Activated CD8-positive, alpha-beta memory T cell treated with anti-CD3 and anti-CD28 coated beads for 36 hours (primary cell): ENCODE measurements around the gene ZMYND15. TPM values are rescaled to one million over a fixed set of nuclear protein-coding genes. Genes with fewer than 3 reads are reported as not detected.

Experiments used
- CTCF ChIA-PET: fragments of 350-600 bp; sonication (Branson Sonifier 250); formaldehyde crosslinking; loops from one replicate; lab custom pipeline; 2021; ENCODE audit warnings: antibody characterized with exemption; lab: Charles Lee
- POLR2A ChIA-PET: fragments of 350-600 bp; sonication (Branson Sonifier 250); formaldehyde crosslinking; loops from one replicate; lab custom pipeline; 2021; ENCODE audit warnings: antibody characterized with exemption; lab: Charles Lee
- total RNA-seq, 2 experiments: library from RNA; stranded (reverse); gene quantifications; one replicate each; pipeline ENCODE4 v1.2.3, GENCODE V29; 2021

Gene ZMYND15
- total RNA-seq, 2 experiments from 2014 or later: not detected

DNA sequence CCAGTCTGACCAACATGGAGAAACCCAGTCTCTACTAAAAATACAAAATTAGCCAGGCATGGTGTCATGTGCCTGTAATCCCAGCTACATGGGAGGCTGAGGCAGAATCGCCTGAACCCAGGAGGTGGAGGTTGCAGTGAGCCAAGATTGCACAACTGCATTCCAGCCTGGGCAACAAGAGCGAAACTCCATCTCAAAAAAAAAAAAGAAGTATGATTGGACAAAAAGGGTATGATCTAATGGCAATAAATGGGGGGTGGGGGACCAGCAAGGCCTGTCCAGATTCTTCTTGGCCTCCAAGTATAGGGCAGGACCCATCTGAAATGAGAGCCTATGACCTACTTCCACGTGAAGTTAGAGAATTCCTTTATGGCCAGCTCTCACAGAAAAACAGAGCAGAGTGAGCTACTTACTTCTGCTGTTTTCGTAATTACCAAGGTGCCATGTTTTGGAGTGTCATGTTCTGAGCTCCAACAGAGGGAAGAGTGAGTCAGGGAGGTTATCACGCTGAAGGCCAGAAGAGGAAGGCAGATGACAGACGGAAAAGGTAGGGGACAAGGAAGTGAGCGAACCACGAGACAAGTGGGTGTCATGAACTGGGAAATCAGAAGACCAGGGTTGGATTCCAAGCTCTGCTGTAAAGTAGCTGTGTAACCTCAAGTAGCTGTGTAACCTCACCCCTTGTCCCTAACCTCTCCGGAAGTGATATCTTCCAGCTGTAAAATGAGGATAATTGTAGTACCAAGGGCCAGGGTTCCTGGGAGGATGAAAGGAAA lies 3.6 kb upstream of the ZMYND15 start:
- POLR2A ChIA-PET: interaction anchor here (1.6 kb wide), 1 partner anchor 54 kb away, joined by 3 read pairs; no protein-coding TSS in a partner anchor
- CTCF ChIA-PET: interaction anchor here (0.6 to 1.2 kb wide), 4 partner anchors 28 to 69 kb away, joined by 3 to 4 read pairs (median 3); no protein-coding TSS in a partner anchor

DNA sequence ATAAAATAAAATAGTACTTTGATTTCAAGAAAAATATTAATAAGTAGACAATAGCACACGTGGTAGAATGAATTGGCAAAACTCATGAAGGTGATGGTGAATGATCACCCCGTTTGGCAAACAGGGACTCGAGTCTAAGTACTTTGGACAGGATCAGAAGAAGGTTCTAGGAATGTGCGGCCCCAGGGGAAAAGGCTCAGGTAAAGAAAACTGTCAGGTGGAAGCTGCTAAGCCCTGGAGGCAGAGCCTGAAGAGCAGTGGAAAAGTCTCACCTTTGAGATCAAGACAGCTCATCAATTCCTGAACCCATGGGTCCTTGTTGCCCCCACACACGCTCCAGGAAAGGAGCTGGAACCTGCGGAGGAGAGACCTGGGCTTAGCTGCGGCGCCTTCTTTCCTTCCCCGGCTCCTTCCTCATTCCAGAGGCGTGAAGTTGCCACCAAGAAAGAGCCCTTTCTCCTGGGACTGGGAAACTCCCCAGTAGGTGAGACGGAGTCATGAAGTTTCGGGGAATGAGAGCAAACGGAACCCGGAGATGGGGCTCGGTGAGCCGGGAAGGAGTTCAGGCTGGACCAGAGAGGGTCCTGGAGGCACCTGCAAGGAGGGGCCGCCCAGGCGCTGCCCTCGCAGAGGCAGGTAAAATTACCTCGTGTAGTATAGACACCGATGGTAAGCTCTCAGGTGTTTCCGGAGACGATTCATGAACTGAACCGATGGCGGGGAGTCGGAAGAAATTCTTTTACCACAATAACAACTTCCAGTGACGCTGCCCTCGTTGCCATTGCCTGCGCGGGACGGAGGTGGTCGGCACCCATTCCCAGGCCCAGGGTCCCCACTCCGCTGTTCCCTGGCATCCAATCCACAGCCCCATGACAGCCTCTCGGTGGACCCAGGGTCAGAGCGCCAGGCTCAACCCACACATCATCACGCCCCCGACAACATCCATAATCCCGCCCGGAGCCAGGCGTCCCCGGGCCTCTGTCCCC lies 1.2 kb upstream of the ZMYND15 start:
- ChIA-PET POLR2A (interaction anchor here (0.5 to 0.6 kb wide), 2 partner anchors 174 to 595 kb away, joined by 4 to 5 read pairs; partner anchors contain the start of genes CYB5D2 and ZZEF1), CTCF (no interaction called here)

DNA sequence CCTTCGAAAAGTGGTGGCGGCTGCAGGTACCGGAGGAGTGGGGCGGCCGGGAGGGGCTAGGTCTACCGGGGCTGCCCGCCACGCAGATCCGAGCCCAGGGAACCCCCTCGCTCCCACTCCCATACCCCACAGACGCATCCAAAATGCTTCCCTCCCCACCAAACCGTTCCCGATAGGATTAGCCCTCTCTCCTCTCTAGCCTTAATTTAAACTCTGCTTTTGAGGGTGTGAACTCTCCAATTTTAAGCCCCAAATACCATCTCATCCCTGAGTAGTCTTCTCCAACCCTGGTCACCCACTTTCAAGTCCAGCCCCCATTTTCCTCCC lies 355 bp downstream of the ZMYND15 start:
- ChIA-PET CTCF (interaction anchor here (0.8 kb wide), 1 partner anchor 37 kb away, joined by 3 read pairs; no protein-coding TSS in a partner anchor), POLR2A (no interaction called here)

DNA sequence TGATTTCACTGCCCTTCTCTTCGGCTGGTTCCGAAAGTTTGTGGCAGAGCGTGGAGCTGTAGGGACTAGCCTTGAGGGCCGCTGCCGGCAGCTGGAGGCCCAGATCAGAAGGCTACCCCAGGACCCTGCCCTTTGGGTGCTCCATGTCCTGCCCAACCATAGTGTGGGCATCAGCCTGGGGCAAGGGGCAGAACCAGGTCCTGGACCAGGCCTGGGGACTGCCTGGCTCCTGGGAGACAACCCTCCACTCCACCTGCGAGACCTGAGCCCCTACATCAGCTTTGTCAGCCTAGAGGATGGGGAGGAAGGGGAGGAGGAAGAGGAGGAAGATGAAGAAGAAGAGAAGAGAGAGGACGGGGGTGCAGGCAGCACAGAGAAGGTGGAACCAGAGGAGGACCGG lies 951 bp downstream of the ZMYND15 start:
- CTCF ChIA-PET: no interaction called here
- POLR2A ChIA-PET: no interaction called here

DNA sequence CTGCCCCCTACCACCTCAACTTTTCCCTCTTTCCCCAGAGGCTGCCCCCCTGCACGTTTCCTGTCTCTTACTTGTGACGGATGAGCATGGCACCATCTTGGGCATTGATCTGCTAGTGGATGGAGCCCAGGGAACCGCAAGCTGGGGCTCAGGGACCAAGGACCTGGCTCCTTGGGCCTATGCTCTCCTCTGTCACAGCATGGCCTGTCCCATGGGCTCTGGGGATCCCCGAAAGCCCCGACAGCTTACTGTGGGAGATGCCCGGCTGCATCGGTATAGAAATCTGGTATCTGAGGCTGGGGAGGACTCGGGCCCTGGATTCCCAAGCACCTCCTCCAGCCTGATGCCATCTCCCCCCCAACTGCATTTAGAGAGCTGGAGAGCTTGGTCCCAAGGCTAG lies 1.9 kb downstream of the ZMYND15 start:
- ChIA-PET CTCF (interaction anchor here (0.6 kb wide), 1 partner anchor 312 kb away, joined by 4 read pairs; no protein-coding TSS in a partner anchor), POLR2A (interaction anchor here (0.6 to 0.7 kb wide), 2 partner anchors 99 to 133 kb away, joined by 3 to 4 read pairs; no protein-coding TSS in a partner anchor)

DNA sequence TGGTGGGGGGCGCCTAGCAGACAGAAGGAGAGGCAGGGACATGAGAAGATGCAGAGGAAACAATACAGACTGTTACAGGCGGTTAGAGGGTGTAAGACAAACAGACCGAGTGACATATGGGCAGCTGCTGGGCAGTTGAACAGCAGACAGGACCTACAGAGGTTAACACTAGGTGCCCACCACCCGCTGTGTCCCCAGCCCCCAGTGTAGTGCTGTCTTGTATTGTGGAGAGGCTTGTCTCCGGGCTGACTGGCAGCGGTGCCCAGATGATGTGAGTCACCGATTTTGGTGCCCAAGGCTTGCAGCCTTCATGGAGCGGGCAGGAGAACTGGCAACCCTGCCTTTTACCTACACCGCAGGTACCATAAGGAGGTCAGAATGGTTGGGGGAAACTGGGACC lies 2.5 kb downstream of the ZMYND15 start:
- ChIA-PET POLR2A (interaction anchor here (0.6 kb wide), 1 partner anchor 616 kb away, joined by 3 read pairs; no protein-coding TSS in a partner anchor), CTCF (no interaction called here)

DNA sequence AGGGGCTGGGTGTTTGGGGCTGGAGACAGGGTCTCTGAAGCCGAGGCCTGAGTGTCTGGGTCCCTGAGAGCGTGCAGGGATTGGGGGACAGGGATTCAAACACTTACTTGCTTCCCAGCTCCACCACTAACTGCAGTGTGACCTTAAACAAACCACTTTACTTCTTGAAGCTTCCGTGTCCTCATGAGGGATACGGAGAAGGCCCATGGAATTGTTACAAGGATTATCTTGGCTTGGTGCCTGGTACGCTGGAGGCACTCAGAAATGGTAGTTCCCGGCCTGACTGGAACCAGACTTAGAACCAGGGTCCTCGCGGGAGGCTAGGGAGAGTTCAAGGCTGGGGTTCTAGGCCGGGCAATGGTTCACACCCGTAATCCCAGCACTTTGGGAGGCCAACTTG lies 3.0 kb downstream of the ZMYND15 start:
- POLR2A ChIA-PET: interaction anchor here (0.6 kb wide), 1 partner anchor 615 kb away, joined by 3 read pairs; no protein-coding TSS in a partner anchor
- CTCF ChIA-PET: no interaction called here

DNA sequence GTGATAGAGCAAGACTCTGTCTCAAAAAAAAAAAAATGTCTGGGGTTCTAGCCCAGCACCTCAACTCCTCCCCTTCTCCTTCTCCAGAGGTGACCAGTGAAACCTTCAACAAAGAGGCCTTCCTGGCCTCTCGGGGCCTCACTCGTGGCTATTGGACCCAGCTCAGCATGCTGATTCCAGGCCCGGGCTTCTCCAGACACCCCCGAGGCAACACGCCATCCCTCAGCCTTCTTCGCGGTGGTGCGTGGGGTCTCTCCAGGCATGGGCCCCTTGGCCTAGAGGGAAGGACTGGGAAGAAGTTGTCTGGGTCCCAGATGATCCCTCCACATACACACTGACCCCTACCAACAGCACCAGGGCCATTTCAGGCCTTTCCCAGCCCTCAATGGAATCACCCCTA lies 3.6 kb downstream of the ZMYND15 start:
- ChIA-PET CTCF (no interaction called here), POLR2A (no interaction called here)

DNA sequence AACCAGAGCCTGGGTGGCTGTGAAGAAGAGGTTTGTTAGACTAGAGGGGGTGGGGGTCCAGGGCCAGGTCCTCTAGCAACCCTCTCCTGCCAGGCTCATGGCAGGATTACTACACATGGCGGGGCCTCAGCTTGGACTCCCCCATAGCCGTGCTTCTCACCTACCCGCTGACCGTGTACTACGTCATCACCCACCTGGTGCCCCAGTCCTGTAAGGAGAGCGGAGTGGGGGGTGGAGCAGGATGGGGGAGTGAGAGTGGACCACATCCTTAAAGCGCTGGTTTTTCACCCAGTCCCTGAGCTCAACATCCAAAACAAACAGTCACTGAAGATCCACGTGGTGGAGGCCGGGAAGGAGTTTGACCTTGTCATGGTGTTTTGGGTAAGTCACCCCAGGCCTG lies 4.3 kb downstream of the ZMYND15 start:
- ChIA-PET CTCF (no interaction called here), POLR2A (interaction anchor here (0.6 kb wide), 1 partner anchor 900 kb away, joined by 3 read pairs; no protein-coding TSS in a partner anchor)

DNA sequence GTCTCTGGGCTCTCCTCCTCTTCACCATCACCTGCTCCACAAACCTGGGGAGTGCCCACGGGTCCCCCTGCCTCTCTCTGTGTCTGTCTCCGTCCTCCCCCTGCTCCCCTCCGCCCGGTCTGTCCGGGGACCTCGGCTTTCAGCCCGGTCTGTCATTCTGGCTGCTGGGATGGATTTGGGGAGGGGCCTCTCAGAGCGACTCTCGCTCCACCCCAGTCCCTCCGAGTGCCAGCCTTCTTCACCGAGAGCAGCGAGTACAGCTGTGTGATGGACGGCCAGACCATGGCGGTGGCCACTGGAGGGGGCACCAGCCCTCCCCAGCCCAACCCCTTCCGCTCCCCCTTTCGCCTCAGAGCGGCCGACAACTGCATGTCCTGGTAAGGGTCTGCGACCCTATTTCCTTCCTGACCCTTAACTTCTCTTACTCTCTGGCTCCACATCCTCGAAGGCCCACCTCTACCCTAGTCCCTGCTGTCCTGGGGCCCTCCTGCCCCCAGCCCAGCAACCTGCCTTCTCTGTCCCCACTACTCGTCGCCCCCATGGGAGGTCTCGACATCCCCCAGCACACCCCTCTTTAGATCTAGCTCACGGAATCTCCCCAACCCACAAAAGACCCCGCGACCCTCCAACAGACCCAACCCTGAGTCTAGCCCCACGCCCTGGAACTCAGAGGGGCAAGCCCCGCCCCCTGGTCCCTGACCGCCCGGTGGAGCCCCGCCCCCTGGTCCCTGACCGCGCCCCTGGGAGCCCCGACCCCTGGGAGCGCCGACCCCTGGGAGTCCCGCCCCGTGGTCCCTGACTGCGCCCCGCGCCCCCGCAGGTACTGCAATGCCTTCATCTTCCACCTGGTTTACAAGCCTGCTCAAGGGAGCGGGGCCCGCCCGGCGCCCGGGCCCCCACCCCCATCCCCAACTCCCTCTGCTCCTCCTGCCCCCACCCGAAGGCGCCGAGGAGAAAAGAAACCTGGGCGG lies 5.7 kb downstream of the ZMYND15 start:
- POLR2A ChIA-PET: no interaction called here
- CTCF ChIA-PET: interaction anchor here (1.0 kb wide), 1 partner anchor 45 kb away, joined by 3 read pairs; no protein-coding TSS in a partner anchor

DNA sequence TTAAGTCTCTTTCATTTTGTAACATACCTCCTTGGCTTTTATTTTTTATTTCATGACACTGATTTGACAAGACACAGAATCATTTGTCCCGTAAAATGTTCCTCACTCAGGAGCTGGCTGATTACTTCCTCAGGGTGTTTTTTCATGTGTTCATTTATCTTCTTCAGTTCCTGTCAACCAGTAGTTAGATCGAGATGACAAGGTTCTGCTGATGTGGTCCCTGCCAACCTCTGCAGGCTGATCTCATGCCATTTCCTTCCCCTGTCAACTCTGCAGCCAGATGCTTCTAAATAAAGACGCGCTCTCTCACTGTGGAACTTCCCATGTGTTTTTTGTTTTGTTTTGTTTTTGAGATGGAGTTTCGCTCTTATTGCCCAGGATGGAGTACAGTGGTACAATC lies 8.2 kb downstream of the ZMYND15 start:
- ChIA-PET POLR2A (no interaction called here), CTCF (interaction anchor here (0.7 kb wide), 1 partner anchor 23 kb away, joined by 3 read pairs; no protein-coding TSS in a partner anchor)

DNA sequence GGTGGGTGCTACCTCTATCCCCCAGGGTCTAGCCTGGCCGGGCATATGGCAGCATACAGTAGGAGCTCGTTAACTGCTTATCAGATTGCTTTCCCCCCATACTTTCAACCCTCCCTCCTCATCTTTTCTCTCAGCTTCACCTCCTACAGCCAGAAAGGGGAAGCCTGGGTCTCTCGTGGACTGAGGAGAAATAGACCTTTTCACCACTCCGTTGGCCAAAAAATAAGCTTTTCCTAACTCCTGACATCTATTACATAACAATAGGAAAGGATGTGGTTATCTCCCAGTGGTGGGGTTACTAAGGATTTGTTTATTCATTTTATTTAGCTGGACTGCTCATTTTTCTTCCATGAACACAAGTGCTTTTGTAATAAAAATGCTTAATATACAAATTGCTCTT lies 9.1 kb downstream of the ZMYND15 start:
- POLR2A ChIA-PET: no interaction called here

DNA sequence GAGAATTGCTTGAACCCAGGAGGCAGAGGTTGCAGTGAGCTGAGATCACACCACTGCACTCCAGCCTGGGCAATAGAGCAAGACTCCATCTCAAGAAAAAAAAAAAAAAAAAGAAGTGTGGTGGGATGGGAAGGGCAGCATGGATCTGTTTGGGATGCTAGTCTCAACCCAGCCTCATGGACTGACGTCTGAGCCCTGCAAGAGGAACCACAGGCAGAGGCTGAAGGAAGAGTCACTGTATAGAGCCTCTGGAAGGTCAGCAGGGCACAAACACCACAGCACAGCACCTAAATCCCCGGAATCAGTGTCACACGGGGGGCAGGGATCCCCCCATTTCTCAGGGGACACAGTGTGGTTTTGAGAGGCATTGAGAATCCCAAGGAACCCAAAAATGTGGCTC lies 11.0 kb downstream of the ZMYND15 start:
- ChIA-PET POLR2A (no interaction called here), CTCF (no interaction called here)

More for the DNA sequence above, 9.1 kb downstream of the ZMYND15 start:
- CTCF ChIA-PET: interaction anchor here (0.9 kb wide), 1 partner anchor 41 kb away, joined by 4 read pairs; no protein-coding TSS in a partner anchor

DNA sequence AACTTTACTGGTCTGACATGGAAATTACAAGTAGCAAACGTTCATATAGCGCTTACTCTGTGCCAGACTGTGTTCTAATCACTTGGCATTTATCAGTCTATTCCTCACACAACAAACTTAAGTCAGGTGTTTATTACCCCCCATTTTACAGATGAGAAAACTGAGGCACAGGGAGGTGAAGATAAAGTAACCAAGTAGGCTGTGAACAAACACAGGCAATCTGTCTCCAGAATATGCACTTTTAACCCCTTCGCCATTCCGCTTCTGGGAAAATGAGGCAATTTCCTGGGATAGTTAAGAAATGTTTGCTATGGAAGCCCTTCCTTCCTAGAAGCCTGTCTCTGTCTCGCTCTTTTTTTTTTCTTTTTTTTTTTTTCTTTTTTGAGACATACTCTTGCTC lies 12.3 kb downstream of the ZMYND15 start:
- ChIA-PET POLR2A (no interaction called here), CTCF (no interaction called here)

DNA sequence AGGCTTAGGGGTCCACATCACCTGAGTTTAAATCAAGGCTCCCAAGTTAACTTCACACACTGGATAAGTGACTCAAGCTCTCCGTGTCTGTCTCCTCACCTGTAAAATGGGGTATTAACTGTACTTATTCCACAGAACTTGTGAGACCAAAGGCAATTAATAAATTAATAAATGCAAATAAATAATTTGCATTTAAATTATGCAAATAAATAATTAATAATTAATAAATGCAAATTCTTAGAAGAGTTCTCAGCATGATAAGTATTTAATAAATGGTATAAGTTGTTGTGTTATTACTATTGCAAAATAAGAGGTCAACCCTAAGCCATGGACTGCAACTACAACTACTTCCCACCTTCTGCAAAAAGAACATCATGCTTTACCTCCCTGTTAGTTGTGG lies 13.8 kb downstream of the ZMYND15 start:
- ChIA-PET POLR2A (no interaction called here), CTCF (no interaction called here)

DNA sequence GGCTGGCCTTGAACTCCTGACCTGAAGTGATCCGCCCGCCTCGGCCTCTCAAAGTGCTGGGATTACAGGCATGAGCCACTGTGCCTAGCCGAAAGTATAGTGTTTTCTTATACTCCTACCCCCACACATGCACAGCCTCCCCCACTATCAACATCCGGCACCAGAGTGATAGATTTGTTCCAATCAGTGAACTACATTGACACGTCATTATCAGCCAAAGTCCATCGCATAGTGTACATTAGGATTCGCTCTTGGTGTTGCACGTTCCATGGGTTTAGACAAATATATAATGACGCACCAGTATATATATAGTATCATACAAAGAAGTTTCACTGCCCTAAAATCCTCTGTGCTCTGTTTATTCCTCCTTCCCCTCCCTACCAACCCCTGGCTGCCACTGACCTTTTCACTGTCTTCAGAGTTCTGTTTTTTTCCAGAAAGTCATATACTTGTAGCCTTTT lies 20.2 kb downstream of the ZMYND15 start:
- ChIA-PET POLR2A (no interaction called here), CTCF (no interaction called here)

DNA sequence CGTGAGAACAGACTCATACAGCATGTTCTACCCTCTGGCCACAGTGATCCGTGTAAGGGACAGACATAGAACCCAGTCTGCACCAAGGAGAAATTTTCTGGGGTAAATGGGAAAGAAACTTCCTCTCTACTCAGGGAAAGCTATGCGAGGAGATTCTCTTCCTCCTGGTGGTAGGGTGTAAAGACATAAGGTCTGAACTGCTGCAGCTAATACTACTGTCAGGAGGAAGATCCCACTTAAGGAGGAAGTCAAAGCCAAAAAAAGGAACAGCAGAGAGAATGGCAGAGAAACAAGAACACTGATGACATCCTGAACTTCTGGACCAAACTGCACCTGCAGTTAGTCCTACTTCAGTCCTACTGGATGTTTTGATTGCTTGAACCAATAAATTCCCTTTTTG lies 25.0 kb downstream of the ZMYND15 start:
- ChIA-PET POLR2A (no interaction called here), CTCF (no interaction called here)

DNA sequence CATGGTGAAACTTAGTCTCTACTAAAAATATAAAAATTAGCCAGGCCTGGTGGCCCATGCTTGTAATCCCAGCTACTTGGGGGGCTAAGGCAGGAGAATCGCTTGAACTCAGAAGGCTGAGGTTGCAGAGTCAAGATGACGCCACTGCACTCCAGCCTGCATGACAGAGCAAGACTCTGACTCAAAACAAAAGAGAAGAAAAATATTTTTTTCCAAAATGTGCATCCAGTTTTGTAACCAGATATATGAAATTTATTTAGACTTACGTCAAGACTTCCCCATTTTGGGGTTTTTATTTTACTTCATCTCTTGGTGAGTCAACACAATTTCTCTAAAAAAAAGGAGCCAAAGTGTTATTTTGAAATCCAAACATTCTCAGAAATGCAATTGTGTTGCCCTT lies 26.6 kb downstream of the ZMYND15 start:
- CTCF ChIA-PET: interaction anchor here (0.6 kb wide), 1 partner anchor 119 kb away, joined by 4 read pairs; no protein-coding TSS in a partner anchor
- POLR2A ChIA-PET: no interaction called here
